HG02798 (cell line): Measurements from ENCODE around the gene SRD5A3.

Source experiments
- ATAC-seq: cut with Tn5 transposase; IDR thresholded peaks from one replicate; pipeline ENCODE4 v1.9.1; 2021; ENCODE audit warnings: mild to moderate bottlenecking; ENCODE audit not compliant: unreplicated experiment, poor library complexity

Gene SRD5A3

DNA sequence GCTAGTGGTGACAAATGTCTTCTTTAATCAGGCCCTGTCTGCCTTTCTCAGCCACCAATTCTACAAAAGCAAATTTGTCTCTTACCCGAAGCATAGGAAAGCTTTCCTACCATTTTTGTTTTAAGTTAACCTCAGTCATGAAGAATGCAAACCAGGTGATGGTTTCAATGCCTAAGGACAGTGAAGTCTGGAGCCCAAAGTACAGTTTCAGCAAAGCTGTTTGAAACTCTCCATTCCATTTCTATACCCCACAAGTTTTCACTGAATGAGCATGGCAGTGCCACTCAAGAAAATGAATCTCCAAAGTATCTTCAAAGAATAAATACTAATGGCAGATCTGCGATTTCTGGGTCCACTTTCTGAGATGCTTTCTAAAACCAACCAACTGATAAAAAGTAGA lies 23.9 kb downstream of the SRD5A3 start:
- ATAC-seq = no peak

DNA sequence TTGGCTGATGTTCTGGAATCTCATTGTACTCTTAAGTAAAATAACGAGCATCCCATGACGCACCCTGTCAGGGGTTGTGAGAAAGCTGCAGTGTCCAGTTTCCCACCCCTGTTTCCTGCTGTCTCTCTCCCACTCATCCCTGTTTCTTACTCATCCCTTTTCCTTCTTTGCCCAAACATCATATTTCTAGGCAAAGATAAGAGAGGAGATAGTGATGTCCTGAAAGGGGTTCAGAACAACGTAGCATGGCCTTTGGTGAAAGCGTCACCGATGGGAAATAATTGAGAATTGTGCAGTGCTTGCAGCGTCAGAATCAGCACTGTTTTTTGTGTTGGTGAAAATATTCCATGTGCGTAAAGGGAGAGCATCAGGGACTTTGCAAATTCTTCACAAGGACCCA lies 26.2 kb downstream of the SRD5A3 start:
- ATAC-seq = no peak

DNA sequence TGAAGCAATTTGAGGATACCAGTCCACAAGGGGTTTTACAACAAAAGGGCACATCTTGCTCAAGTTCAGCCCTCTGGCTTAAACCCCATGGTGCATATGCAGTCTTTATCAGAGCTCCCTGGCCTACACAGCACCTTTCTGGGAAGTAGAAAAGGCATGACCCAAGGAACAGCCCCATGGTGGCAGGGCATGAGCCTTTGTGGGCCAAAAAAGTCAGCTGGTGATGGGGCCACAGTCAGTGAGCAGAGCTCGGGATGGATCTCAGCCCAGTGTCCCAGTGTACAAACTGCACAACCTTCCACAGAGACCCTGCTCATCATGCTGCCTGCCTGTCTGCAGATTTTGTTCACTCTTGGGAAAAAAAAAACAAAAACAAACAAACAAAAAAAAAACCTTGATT lies 27.4 kb downstream of the SRD5A3 start:
- ATAC-seq = no peak

DNA sequence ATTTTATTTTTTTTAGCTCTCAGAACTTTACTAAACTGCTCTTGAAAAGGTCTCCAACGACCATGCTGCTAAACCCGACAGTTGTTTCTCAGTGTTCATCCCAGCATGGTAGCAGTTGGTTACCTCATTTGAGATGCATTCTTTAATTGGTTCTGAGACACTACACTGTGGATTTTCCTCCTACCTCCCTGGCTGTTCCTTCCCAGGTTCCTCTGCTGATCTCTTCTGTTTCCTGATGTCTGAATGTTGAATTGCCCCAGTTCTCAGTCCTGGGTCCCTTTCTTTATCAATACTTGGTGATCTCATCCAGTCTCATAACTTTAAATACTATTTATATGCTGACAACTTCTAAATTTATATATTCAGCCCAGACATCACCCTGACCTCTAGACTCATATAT lies 30.7 kb downstream of the SRD5A3 start:
- ATAC-seq = no peak

DNA sequence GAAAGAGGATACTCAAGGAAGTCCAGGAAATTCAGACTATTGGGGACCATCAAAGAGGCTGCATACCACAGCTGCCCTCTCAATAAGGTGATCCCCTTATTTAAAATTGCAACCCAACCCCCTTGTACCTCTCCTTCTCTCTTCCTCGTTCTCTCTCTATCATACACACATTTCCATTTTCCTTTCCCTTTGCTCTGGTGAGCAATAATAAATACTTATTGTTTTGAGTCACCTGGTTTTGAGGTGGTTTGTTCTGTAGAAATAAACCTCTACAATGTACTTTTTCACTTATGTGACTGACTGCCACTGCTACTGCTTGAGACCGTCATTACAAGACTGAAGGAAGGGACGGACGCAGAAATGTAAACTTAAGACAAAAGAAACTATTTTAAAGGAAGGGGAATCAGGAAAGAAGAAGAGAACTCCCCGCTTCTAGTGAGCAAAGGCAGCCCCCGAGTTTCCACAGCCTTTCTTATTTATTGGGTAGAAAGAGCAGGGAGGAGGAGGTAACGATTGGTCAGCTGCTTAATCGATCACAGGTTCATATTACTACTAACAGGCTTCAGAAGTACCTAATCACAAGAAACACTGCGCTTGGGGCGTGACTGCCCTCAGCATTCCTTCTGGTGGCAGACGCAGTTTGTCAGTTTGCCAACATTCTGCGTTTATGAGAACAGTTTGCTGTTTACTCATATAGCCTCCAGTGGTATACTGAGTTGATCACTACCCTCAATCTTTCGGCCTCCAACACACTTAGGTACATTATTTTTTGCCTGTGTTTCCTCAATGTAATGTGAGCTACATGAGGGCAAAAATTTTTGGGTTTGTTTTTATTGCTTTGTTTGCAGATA lies 32.8 kb downstream of the SRD5A3 start:
- no peak for ATAC-seq

DNA sequence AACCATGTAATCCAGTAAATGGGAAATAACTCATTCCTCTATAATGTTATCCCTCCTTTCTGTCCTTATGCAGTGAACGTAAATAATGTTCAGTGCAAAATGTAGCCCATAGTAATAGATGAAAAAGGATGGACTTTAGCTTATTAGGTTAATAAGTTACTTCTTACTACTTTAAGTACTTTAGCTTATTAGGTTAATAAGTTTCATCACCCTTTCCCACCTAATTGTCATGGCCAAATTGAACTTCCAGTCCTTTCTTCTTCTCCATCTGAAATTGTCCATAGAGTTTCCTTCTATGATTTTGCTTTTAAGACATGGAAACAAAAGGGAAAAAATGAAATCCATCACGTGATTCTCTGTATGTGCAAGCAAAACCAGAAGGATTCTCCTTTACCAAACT lies 34.5 kb downstream of the SRD5A3 start:
- no peak for ATAC-seq

DNA sequence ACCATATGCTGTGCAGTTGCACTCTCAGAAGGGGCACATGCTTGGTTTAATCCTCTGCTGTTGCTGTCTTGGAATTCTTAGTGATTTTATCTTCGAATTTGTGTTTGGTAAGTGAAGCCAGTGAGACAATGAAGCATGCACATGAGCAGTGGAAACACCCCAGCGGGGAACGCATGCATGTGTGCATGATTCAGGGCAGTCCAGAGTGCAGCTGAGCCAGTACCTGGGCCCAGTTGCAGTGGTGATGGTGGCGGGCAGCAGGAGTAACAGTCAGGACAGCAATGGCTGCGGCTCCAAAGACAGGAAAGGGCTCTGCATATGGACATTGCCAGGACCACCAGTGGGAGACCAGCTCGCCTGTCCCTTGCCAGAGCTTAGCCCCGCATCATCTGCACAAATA lies 35.5 kb downstream of the SRD5A3 start:
- ATAC-seq = no peak

DNA sequence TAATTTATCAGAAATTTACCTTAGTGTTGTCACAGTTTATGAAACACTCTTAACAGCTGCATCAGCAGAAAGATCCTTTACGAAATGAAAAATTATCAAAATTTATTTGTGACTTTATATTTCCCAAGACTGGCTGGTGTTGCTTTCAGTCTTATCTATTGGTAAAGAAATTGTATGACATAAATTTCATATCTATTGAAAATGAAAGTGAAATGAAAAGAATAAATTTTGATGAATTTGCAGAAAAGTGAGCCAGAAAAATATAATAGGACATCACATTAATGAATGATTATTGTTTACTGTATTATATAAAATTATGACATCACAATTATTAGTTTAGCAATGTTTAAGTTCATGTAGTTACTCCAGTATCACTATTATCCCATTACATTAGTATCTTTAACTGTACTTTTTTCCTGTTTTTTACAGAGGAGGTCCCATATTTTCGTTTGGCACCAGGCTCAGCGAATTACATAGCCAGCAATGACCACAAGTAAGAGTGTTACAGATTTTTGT lies 36.5 kb downstream of the SRD5A3 start:
- ATAC-seq = no peak

DNA sequence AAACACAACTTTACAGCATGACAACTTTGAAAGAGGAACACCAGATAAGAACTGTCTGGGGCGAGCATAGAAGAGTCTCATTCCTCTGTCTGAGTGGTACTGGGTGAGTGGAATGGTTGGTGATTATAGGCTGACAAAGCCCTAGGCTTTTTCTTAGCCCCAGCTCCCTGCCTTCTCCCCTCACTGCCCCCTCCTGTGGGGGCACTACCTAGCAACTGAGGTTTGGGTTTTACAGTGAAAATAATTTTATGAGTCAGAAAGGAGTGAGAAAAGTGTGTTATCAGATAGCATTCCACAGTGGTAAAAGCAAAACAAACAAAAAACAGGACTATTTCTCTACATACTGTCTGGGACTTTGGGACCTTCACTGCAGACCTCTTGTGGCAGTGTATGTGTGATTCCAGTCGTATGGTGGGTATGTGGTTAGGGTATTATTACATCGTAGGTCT lies 39.2 kb downstream of the SRD5A3 start:
- no peak for ATAC-seq

DNA sequence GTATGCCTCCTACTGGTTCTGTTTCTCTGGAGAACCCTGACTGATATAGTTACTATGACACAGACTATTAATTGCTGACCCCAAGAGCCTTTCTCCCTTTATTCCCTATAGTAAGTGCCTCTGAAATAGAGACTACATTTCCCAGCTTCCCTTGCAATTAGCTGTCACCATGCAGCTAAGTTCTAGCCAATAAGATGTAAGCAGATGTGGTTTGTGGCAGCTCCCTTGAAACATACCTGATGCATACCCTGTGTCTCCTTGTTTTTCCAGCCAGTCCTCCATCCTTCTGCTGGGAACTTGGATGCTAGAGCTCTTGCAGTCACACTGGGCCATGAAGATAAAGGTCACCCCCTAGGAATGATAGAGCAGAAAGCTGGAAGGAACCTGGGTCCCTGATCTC lies 40.0 kb downstream of the SRD5A3 start:
- ATAC-seq = peak; percentile 90

DNA sequence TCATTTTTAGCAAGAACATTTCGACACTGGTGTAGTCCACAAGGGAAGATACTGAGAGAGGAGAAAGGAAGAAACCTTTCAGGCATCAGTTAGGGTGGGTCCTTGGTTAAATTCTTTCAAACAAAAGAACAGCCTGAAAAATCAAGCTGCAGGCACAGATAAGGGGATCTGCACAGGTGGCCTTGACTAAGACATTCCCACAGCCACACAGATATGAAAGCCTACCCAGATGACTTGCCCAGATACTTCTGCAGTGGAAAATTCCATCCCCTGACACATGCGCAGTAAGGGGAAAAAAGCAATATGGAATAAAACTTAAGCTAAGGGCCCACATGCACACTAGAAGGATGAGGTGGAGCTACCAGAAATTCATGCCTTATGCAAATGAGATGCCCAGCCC lies 40.8 kb downstream of the SRD5A3 start:
- no peak for ATAC-seq

DNA sequence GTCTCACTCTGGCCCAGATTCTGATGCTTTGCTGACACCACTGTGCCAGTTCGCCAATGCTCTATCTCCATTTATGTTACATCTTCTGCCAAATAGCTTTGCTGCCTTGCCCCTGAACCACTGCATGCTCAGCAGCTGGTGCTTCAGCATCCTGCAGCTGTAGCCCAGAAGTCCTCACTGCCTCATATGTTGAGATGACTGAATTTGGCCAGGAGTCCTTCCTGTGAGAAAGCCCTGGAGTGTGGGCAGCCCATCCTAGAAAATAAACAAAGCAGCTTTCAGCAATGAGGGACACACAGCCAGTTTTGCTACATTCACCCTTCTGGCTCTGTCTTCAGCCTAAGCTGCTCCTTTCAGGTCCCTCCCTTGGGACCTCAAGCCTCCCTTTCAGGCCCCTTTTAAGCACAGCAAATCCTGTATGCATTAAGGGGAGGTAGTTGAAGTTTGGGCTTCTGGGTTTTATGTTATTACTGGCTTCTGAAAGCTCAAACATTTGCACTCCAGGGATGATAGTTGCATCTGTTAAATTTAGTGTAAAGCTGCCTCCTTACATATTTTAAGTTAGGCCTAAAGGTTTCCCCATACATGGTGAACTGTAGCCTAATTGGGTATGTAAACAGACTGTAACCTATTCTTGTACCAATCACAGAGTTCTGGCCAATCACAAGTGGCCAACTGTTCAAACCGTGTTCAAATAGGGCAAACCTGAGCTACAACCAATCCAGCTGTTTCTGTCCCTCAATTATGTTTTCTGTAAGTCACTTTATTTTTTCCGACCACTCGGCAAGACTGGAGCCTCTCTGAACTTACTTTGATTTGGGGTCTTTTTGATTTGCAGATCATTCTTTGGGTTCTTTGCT lies 47.6 kb downstream of the SRD5A3 start:
- no peak for ATAC-seq

DNA sequence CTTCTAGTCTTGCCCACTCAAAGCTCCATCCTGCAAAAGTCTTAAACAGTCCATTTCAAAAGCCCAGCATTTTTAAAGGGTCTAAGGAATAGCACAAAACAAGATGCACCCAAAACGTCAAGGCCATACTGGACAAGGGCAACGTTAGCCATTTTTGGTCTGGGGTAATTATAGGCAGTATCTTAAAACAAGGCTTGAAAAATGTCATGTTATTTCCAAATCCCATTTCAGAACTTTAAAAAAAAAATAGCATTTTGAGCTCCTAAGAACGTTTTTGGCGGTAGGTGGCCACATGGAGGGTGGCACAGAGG lies 49.1 kb downstream of the SRD5A3 start:
- no peak for ATAC-seq

DNA sequence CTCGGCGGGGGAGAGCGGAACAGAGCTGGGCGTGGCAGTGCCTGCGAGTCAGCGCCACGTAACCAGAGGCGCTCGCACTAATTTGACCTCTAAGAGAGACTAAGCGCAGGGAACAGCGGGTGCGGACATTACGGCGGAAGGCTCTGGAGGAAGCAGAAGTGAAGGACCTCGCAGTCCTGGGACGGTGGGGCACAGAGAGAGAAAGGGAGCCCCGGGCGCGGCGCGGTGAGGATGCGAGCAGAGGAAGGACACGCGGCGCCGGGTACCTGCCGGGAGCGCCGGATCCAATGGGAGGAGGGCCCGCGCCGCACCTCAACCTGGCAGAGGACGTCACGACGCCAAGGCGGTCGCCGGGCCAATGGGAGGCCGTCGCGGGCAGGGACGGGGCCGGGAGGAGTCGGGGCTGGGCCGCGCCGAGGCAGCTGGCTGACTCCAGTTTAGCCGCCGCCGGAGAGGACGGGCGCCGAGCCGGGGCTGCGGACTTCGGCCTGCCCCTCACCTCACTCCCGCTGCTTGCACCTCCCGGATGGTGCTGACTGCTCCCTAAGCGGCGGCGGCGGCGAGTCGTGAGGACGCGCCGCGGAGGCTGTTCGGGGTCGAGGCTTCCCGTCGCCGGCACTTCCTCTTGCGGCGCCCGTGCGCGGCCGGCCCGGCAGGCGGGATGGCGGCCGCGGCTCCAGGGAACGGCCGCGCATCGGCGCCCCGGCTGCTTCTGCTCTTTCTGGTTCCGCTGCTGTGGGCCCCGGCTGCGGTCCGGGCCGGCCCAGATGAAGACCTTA lies 49.7 kb downstream of the SRD5A3 start, which contains the start of gene TMEM165:
Gene TMEM165, plus strand, starts transcription at position 429 of the 779 bp plus-strand sequence. Its CDS starts 233 bp downstream, at position 662.
- ATAC-seq = peak; percentile 96

DNA sequence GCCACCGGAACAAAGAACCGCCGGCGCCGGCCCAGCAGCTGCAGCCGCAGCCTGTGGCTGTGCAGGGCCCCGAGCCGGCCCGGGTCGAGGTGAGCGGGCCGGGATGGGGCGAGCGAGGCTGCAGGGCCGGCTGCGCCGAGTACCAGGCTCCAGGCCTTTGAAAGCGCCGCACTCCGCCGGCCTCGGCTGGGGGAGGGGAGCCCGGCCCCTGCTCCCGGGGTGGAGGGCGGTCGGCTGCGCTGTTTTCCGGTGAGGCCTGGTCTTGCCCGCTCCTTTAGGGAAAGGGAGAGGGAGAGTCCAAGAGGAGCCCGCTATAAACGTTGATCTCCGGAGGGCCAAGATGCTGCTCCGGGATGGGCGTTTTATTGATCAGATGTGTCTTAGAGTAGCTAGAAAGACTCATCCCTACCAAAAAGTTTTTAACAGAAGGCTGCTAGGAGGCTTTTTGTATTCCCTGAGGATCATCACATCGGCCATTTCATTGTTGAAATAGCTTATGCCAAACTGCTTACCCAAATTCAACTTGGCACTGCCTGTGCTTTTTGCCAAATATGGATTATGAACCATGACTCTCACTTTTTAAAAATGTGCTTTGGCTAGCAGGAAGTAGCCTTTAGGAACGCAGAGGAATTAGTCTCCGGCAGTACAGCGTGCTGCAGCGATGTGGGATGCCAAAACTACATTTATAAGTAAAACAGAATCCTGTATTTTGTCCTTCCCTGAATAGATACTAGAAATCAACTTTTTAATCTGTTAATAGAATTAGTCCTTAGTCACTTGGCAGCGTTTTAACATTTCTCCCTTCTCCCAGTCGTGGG lies 50.5 kb downstream of the SRD5A3 start:
- ATAC-seq = peak; percentile 27

DNA sequence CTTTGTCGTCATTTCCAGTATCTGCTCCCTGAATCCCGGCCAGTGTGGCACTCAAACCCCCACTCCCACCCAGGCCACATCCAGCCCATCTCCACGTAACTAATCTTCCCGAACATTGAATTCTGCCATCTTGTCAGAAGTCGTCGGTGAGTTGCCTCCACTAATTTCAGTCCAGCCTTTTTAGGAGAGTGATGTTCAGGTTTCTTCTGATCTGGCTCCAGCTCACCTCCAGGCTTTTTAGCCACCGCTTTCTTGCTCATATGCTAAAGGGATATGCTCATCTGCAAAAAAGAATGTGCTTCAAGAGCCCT lies 51.0 kb downstream of the SRD5A3 start:
- no peak for ATAC-seq

DNA sequence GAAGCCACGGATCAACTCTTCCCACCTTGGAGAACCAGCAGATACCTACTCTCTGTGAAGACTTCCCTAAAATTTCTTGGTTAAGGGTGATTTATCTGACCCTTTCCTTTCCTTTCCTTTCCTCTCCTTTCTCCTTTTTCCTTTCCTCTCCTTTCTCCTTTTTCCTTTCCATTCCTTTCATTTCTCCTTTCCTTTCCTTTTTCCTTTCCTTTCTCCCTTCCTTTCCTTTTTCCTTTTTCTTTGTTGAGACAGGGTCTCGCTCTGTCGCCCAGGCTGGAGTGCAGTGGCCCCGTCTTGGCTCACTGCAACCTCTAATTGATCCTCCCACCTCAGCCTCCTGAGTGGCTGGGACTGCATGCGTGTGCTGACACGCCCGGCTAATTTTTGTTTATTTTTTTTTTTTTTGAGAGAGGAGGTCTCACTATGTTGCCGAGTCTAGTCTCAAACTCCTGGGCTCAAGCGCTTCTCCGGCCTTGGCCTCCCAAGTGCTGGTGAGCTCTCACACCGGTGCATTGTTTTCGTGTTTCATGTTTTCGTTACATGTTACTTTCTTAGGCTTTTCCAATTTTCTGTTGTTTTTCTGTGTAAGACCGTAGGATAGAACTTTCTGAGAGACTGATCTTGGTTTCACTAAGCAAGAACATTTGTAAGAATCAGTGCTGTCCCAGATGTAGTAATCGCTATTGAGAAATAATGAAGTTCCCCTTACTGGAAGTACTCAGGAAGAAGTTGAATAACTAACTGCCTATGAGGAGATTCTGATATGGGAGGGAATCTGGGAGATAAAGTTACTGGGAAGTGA lies 51.7 kb downstream of the SRD5A3 start:
- no peak for ATAC-seq

DNA sequence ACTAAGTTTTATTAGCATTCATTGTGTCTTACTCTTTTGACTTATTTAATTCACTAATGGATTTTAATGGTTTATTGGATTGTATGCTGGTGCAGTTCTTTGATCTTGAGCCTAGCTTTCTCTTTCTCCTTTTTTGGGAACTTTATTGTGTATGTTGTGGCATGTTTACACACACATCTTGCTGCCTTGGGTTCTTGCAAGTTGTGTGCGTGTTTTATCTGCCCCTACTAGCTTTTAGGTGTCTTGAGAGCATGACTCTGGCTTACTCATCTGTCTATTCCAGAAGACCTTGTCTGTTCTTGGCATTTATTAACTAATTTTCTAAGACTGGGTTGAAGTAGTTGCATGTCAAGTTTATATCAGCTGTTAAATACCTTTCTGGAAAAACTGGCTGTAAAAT lies 52.4 kb downstream of the SRD5A3 start:
- ATAC-seq = no peak

DNA sequence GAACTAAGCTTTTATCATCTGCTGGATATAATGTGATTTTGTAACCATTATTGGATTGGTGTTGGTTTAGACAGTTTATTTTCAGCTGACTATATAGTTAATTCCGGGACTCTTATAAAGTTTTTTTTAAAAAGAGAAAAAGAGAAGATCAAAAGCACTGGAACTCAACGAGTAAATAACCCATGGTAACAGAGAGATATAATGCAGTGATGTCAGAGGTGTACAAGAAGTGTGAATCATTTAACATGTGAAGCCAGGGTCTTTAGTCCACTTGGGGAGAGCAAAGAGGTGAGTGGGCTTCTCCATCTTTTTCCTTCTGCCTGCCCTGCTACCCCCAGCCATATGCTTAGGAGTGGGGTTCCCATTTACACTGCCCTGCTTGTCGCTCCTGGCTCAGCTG lies 52.9 kb downstream of the SRD5A3 start:
- no peak for ATAC-seq
